Right cardiac atrium (tissue), 5 donors: Measurements from ENCODE around the gene OXCT2. TPM values are rescaled to one million over a fixed set of nuclear protein-coding genes. Genes with fewer than 3 reads are reported as not detected.
A peak's percentile ranks its signal among the peaks of the same experiment; 100 is the strongest.

Experiments used
- ATAC-seq, 2 donors: fragments of 200-7000 bp; cut with Tn5 transposase; one replicate each; pipeline versions ENCODE4 v1.8.0 to v1.9.1; 2020; ENCODE audit warnings: moderate library complexity in 2 of 2, mild to moderate bottlenecking in 1 of 2
- DNase-seq, 3 donors: peaks; one replicate each; pipeline ENCODE4 v3.0.0-alpha.2; 2020
- H3K27ac ChIP-seq: one replicate; pipeline ENCODE4 v1.5.1; 2013; ENCODE audit warnings: mild to moderate bottlenecking, low read length, control low read depth, moderate library complexity
- H3K27me3 ChIP-seq: one replicate; pipeline ENCODE4 v1.6.1; 2013; ENCODE audit not compliant: control insufficient read depth, insufficient read depth
- H3K4me1 ChIP-seq: one replicate; pipeline ENCODE4 v1.6.1; 2013; ENCODE audit warnings: low read length; ENCODE audit not compliant: control insufficient read depth, insufficient read depth
- H3K4me3 ChIP-seq: one replicate; pipeline ENCODE4 v1.5.1; 2013; ENCODE audit warnings: low read length, control low read depth
- H3K9me3 ChIP-seq: one replicate; pipeline ENCODE4 v1.6.1; 2013; ENCODE audit warnings: low read length; ENCODE audit not compliant: control insufficient read depth
- WGBS: extraction: QIAGEN DNeasy Blood & Tissue Kit; methylation state at CpG from one replicate; pipeline ENCODE4 v1.1.7; 2013; 5-methylcytosine and 5-hydroxymethylcytosine counted together
- intact Hi-C, 4 donors: fragments of 100-400 bp; cut with DNase I; formaldehyde crosslinking; loops; one replicate each; pipeline versions ENCODE4 v1.11.0 to v1.14.0; 2022 to 2023
- polyA plus RNA-seq: library from polyadenylated mRNA; stranded (reverse); fragments of 200-250 nt; gene quantifications from one replicate; pipeline ENCODE4 v1.2.3, GENCODE V29; 2013
- total RNA-seq, 4 donors: library from RNA; stranded (reverse); fragmentation: NEBNext Ultra II Directional; extraction: Animal tissue kit (Norgen Biotek cat#: 25700); gene quantifications; one replicate each; pipeline ENCODE4 v1.2.1, GENCODE V29; 2021
- donor health status: healthy with polysubstance abuse.
- donor health status: DM: no; HTN: yes; CAD: no.
- donor health status: DM: no; HTN: no; CAD: no.
- donor health status: DM: no; HTN: yes; CAD: no; lungs with severe emphysema.
- donor health status: DM: yes; HTN: yes; CAD: no.

Gene OXCT2
- total and polyA plus RNA-seq, 5 donors, result 4.3 to 21.2 (median 8.1) TPM

GRCh38 chr1:39761557-39762260, 9.4 kb downstream of the OXCT2 start:
- DNase-seq (no peak), ATAC-seq (no peak)
- no peaks in the 10 kb centered on the region for H3K9me3 ChIP-seq
- no peaks in the 10 kb centered on the region for H3K4me1 ChIP-seq
- no peaks in the 10 kb centered on the region for H3K27me3 ChIP-seq
- no peak overlapping the region for H3K27ac ChIP-seq
- WGBS, result 71% methylated on average over 16 of the region's 16 CpGs
- intact Hi-C loops, result no loop called here
- H3K4me3 ChIP-seq, result no peak overlapping the region

- Histone ChIP-seq H3K4me3 (no peak overlapping the region), H3K27me3 (no peaks in the 10 kb centered on the region), H3K4me1 (no peaks in the 10 kb centered on the region), H3K9me3 (no peaks in the 10 kb centered on the region), H3K27ac (no peak overlapping the region)
- 85% methylated on average over 9 of the region's 9 CpGs for WGBS
- DNase-seq, result no peak
- ATAC-seq, result no peak
- intact Hi-C loops, result no loop called here
Observed at GRCh38 chr1:39761016-39761415, 10.1 kb downstream of the OXCT2 start.

DNA sequence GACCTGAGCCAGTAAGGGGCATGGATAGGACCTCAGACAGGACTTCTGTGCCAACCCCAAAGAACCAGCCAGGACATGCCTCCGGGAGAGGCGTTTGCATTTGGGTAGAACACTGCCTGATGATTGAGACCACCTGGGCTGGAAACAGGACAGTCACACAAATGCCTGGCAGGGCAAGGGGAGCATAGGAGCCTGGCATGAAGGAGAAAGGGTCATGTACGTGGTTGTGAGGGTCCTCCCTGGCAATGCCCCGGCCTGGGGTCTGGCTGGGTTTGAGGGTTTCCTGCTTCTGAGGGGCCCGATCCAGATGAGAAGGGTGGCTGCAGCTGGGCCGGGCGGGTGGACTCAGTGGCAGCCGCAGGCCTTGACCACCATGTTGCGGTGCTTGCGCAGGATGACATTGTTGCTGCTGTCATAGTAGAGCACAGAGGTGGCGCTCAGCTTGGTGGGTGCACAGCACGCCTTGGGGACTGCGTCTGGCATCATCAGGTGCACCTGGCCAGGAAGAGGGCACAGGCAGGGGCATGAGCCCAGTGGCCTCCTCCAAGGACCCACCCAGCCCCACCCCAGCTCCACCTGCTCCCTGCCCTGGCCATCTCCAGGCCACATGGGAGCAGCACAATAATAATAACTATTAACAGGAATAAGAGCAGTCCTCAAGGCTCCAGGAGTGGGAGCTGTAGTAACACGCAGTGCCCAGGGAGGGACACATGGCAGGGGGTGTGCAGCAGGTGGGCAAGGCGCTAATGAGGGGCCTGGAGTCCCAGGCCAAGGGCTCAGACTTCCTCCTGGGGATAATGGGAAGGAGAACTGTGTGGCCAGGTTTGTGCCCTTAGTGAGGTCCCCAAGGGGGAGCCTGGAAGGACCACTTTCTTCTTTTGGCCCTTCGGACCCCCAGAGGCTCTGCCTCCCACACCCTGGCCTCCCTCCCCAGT, 10.8 kb downstream of the OXCT2 start:
- no peaks in the 10 kb centered on the region for H3K27me3 ChIP-seq
- ATAC-seq (no peak), DNase-seq (no peak)
- H3K4me3 ChIP-seq, result no peak overlapping the region
- H3K27ac ChIP-seq, result no peak overlapping the region
- no peaks in the 10 kb centered on the region for H3K4me1 ChIP-seq
- intact Hi-C loops, result no loop called here
- no peaks in the 10 kb centered on the region for H3K9me3 ChIP-seq
- 93% methylated on average over 16 of the region's 16 CpGs for WGBS

DNA sequence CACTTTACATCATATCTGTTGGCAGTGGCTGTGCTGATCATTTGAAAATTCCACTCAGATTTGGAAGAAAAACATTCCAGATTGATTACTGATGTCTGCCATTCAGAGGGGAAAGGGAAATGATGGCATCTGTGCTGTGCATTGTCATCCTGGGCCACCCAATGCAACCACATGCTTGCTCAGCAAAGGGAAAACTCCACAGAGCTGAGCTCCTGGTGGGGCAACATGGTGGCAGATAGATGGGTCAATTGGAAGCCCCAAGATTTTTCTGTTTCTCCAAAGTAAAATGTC, 11.8 kb downstream of the OXCT2 start:
- Histone ChIP-seq H3K4me3 (no peak overlapping the region), H3K4me1 (no peaks in the 10 kb centered on the region), H3K27me3 (no peaks in the 10 kb centered on the region), H3K9me3 (no peaks in the 10 kb centered on the region), H3K27ac (no peak overlapping the region)
- DNase-seq, result no peak
- ATAC-seq, result no peak
- intact Hi-C loops, result no loop called here

DNA sequence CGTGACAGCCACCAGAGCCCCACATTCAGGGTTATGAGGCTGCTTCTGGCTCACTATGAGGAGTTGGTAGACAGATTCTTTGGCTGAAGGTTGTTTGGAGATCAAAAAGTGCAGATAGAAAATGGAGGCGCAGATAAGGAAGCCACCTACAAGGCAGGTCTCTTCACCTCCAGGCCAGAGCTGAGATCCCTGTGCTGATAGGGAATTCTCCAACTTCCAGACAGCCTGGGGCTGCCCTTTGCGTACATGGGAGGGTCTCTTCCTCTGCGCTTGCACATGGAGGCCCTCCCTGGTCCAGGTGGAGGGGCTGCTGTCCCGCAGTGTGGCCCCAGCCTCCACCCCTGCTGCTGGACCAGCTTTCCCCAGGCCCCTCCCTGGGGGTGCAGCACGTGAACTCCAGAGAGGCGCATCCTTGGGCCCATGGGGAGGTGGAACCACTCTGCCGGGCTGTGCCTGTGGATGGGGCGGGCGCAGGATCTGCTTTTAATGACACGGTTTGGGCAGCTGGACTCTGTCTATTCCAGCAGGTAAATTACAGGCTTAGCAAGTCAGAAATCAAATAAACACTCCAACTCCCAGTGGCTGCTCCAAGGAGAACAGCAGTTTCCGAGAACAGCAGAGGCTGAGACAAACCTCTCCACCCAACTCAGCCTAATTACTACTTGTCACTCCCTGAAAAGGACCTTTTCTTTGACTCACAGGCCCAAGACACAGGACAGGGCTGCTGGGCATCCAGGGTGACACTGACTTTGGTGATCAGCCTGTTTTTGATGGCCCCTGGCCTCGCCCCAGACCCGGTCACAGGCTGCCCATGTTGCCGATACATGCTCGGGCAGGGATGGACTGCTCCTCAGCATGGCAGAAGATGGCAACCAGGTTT, 12.4 kb downstream of the OXCT2 start:
- intact Hi-C loops, result no loop called here
- ATAC-seq, result no peak
- DNase-seq, result no peak
- H3K4me1 ChIP-seq, result no peaks in the 10 kb centered on the region
- 95% methylated on average over 16 of the region's 16 CpGs for WGBS
- H3K4me3 ChIP-seq, result no peak overlapping the region
- H3K9me3 ChIP-seq, result no peaks in the 10 kb centered on the region
- no peak overlapping the region for H3K27ac ChIP-seq
- H3K27me3 ChIP-seq, result no peaks in the 10 kb centered on the region

DNA sequence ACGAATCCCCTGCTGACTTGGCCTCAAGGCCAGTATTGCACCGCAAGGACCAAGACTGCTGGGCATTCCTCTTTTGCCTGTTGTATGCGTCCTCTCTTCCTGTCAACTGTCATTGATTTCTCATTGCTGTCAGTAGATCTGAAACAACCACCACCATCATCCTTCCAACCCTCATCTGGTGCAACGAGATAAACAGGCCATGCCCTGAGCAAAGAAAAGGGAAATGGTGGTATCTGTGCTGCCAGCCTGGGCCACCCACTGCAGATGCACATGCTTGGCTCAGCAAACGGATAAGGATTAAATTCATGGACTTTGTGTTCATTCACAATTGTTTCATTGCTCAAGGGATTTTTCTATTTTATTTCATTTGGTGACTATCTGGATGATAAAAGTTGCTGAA, 13.6 kb downstream of the OXCT2 start:
- ATAC-seq (no peak), DNase-seq (no peak)
- intact Hi-C loops, result no loop called here
- H3K4me1 ChIP-seq, result no peaks in the 10 kb centered on the region
- no peak overlapping the region for H3K4me3 ChIP-seq
- no peaks in the 10 kb centered on the region for H3K9me3 ChIP-seq
- no peak overlapping the region for H3K27ac ChIP-seq
- 83% methylated on average over 5 of the region's 5 CpGs for WGBS
- no peaks in the 10 kb centered on the region for H3K27me3 ChIP-seq

DNA sequence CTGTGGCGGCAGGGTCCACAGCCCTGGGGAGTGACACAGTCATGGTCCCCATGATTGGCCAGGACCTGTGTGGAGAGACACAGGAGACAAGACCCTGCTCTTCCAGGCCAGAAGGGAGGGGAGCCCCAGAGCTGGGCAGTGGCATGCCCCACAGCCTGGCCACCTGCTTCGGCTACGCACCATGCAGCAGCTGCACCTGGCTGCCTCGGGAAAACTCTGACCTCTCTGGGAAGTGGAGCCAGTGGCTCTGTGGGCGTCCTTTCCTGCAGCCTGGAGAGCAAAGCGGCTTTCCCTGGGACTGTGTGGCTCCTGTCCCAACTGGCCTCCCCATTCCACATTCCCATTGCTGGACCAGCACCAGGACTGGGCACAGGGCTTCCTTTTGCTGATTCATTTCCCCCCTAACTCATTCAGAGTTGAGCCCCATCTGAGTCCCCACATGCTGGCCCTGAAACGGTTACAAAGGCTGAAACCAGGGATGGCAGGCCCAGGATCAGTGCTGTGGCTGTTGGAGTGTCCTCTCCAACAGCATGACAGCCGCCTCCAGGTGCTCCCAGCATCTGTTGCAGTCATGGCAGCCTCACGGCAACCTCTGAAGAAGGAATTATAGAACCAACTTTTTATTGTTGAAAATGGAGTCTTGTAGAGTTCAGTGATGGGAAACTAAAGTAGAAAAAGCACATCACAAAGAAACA, 15.0 kb downstream of the OXCT2 start:
- intact Hi-C loops, result no loop called here
- no peaks in the 10 kb centered on the region for H3K27me3 ChIP-seq
- no peak for DNase-seq
- H3K27ac ChIP-seq, result no peak overlapping the region
- ATAC-seq, result no peak
- no peaks in the 10 kb centered on the region for H3K4me1 ChIP-seq
- 93% methylated on average over 9 of the region's 9 CpGs for WGBS
- no peaks in the 10 kb centered on the region for H3K9me3 ChIP-seq
- no peak overlapping the region for H3K4me3 ChIP-seq

DNA sequence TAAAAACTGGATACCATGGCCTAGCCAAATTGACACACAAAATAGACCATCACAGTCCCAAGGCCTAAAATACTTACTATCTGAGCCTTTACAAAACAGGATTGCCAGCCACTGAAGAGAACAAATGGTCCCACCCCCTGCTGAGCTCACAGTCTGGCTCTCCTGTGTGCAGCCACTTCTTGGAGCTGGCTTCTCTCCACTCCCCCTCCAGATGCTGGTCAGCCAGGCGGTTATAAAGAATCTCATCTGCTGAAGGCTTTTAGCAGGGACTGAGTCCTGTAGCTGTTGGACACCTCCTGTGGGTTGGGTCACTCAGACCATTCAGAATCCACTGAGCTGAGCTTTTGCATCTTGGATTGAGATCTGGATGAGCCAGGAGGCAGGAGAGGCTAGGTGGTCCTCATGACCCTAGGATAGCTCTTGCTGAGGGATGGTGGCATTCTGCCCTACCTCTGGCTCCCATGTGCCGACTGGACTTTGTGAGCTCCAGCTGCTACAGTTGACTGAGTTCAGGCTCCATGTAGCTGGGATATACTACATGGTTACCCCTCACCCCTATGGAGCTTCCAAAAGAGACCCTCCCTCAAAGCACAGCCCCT, 16.1 kb downstream of the OXCT2 start:
- Histone ChIP-seq H3K27ac (no peak overlapping the region), H3K4me1 (no peaks in the 10 kb centered on the region), H3K9me3 (no peaks in the 10 kb centered on the region), H3K4me3 (no peak overlapping the region), H3K27me3 (no peaks in the 10 kb centered on the region)
- ATAC-seq (peak in 1 of 2 donors; percentile 25), DNase-seq (no peak)
- 68% methylated on average over 2 of the region's 2 CpGs for WGBS
- intact Hi-C loops, result no loop called here

- 79% methylated on average over 2 of the region's 2 CpGs for WGBS
- H3K4me1 ChIP-seq, result no peaks in the 10 kb centered on the region
- H3K27ac ChIP-seq, result no peak overlapping the region
- DNase-seq (no peak), ATAC-seq (no peak)
- no peaks in the 10 kb centered on the region for H3K9me3 ChIP-seq
- intact Hi-C loops, result no loop called here
- H3K4me3 ChIP-seq, result no peak overlapping the region
- H3K27me3 ChIP-seq, result no peaks in the 10 kb centered on the region
Observed at GRCh38 chr1:39754026-39754570, 17.1 kb downstream of the OXCT2 start.
